Pancreas (tissue), 10 donors: ENCODE data around the gene SNRNP48. TPM values are rescaled to one million over a fixed set of nuclear protein-coding genes. Genes with fewer than 3 reads are reported as not detected.

ENCODE experiments used
- ATAC-seq, 4 donors: fragments of 200-7000 bp; cut with Tn5 transposase; one replicate each; pipeline versions ENCODE4 v1.8.0 to v1.9.1; 2020; ENCODE audit warnings: mild to moderate bottlenecking in 4 of 4, moderate library complexity in 4 of 4
- DNase-seq, 6 donors: peaks; one replicate each; pipeline ENCODE4 v3.0.0-alpha.2; 2020
- FAIRE-seq: peaks from 2 replicates; lab custom pipeline; 2012; peaks lifted over from hg19 to GRCh38; lab: Jason Lieb, UNC
- H3K27ac ChIP-seq, 4 donors: fragments of 200-600 bp; sonication (generic); 1 replicate in 3 of 4; 2 replicates in 1 of 4; pipeline versions ENCODE4 v1.5.0 to v1.8.0; 2020
- H3K27me3 ChIP-seq, 4 donors: fragments of 200-600 bp; one replicate each; pipeline ENCODE4 v1.8.0; 2021
- H3K36me3 ChIP-seq, 3 donors: fragments of 200-600 bp; sonication (generic) in 1 of 3; one replicate each; pipeline versions ENCODE4 v1.5.0 to v1.8.0; 2020 to 2021
- H3K4me1 ChIP-seq, 3 donors: fragments of 200-600 bp; one replicate each; pipeline ENCODE4 v1.8.0; 2021
- H3K4me3 ChIP-seq, 4 donors: fragments of 200-600 bp; sonication (generic) in 2 of 4; one replicate each; pipeline versions ENCODE4 v1.5.0 to v1.8.0; 2020 to 2021
- H3K9me3 ChIP-seq, 4 donors: fragments of 200-600 bp; one replicate each; pipeline ENCODE4 v1.8.0; 2021
- CTCF ChIP-seq, 4 donors: fragments of 200-600 bp; sonication (generic) in 3 of 4; IDR thresholded peaks; one replicate each; pipeline versions ENCODE4 v1.5.0 to v1.8.0; 2021; ENCODE audit warnings: antibody characterized with exemption in 4 of 4
- WGBS, 2 donors: extraction: QIAGEN DNeasy Blood & Tissue Kit; methylation state at CpG; one replicate each; pipeline ENCODE4 v1.1.7; 2013; 5-methylcytosine and 5-hydroxymethylcytosine counted together
- intact Hi-C, 3 donors: fragments of 100-400 bp; cut with DNase I; formaldehyde crosslinking; loops; one replicate each; pipeline versions ENCODE4 v1.11.1 to v1.14.2; 2022
- polyA plus RNA-seq, 2 donors: library from polyadenylated mRNA; stranded (reverse); fragments of 200-250 nt; gene quantifications; one replicate each; pipeline ENCODE4 v1.2.3, GENCODE V29; 2013
- total RNA-seq, 6 donors: library from RNA; stranded (reverse); fragmentation: NEBNext Ultra II Directional in 4 of 6; extraction: Animal tissue kit (Norgen Biotek cat#: 25700) in 4 of 6; gene quantifications; one replicate each; pipeline versions ENCODE4 v1.2.1 to v1.2.4, GENCODE V29; 2021 to 2023
- donor health status: healthy with polysubstance abuse.
- donor health status: DM: no; HTN: no; CAD: no; lungs with moderate emphysema.
- donor health status: DM: no; HTN: no; CAD: no.
- donor health status: control.
- donor health status: control.
- donor health status: Bipolar disorder and iron deficiency.
- donor health status: DM: yes; HTN: yes; CAD: no.
- donor health status: DM: no; HTN: no; CAD: no.
- donor health status: DM: no; HTN: no; CAD: no.
- donor health status: DM: yes; HTN: yes; CAD: no.

SNRNP48 gene
- total and polyA plus RNA-seq, 8 donors: 3.2 to 8.1 (median 4.8) TPM

GRCh38 chr6:7639427-7639826 is 49.4 kb downstream of the SNRNP48 start:
- H3K4me1 ChIP-seq: no peaks in the 10 kb centered on the region
- H3K36me3 ChIP-seq: no peaks in the 10 kb centered on the region
- FAIRE-seq: no peak
- no peaks in the 10 kb centered on the region for H3K27me3 ChIP-seq
- H3K27ac ChIP-seq: no peak overlapping the region
- WGBS, 2 donors: 95 to 96% methylated on average over 3 of the region's 3 CpGs
- TF ChIP-seq CTCF (IDR thresholded peaks at IDR 0.05): no peak
- intact Hi-C loops: no loop called here
- DNase-seq: no peak
- no peaks in the 10 kb centered on the region for H3K9me3 ChIP-seq
- H3K4me3 ChIP-seq: no peak overlapping the region
- ATAC-seq: no peak

DNA sequence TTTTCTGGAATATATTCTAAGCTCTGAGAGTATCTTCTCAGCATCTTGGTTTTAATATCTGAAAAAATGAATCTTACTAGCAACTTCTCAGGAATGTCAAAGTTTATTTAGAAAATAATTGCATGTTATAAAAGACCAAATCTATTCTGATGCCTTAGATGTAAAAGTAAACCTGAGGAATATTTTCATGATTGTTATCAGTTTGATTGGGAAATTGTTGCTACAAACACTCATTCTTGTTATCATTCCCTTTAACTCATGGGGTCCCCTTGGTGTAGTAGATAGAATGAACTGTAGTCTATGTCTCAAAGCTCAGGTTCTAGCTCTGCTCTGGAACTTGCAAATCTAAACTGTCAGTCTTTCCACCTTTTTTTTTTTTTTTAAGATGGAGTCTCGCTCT is 50.0 kb downstream of the SNRNP48 start:
- Histone ChIP-seq H3K36me3 (no peaks in the 10 kb centered on the region), H3K27ac (no peak overlapping the region), H3K27me3 (no peaks in the 10 kb centered on the region), H3K9me3 (no peaks in the 10 kb centered on the region), H3K4me1 (no peaks in the 10 kb centered on the region), H3K4me3 (no peak overlapping the region)
- FAIRE-seq (no peak), DNase-seq (no peak), ATAC-seq (no peak)
- intact Hi-C loops: no loop called here
- TF ChIP-seq CTCF (IDR thresholded peaks at IDR 0.05): no peak
- WGBS, 2 donors: 92% methylated on average over 1 of the region's 1 CpG; no CpG with 5 or more reads in 1 of the 2 donors

GRCh38 chr6:7640607-7641577 is 50.9 kb downstream of the SNRNP48 start:
- no peak for DNase-seq
- Histone ChIP-seq H3K36me3 (no peaks in the 10 kb centered on the region), H3K4me1 (no peaks in the 10 kb centered on the region), H3K27ac (no peak overlapping the region), H3K27me3 (no peaks in the 10 kb centered on the region), H3K9me3 (no peaks in the 10 kb centered on the region), H3K4me3 (no peak overlapping the region)
- TF ChIP-seq CTCF (IDR thresholded peaks at IDR 0.05): no peak
- FAIRE-seq: no peak
- WGBS, 2 donors: 73 to 80% methylated on average over 12 of the region's 12 CpGs
- intact Hi-C loops: no loop called here
- no peak for ATAC-seq

DNA sequence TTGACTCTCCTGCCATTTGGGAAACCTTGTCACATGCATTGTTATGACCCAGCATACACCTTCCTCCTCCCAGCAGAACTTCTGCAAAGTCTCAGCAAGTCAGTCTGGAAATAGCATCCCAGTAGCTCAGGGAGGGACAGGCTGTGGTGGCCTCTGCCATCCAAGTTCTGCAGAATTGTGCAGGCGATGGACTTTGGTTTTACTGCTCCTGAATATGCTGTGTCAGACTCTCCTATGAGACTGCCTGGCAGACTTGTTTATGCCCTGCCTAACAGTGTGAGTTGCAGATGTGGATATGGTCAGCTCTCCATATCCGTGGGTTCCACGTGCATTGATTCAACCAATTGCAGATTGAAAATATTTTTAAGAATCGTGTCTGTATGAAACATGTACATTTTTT is 52.8 kb downstream of the SNRNP48 start:
- no peak for TF ChIP-seq CTCF (IDR thresholded peaks at IDR 0.05)
- 72 to 85% methylated on average over 4 of the region's 4 CpGs for WGBS, 2 donors
- intact Hi-C loops: no loop called here

DNA sequence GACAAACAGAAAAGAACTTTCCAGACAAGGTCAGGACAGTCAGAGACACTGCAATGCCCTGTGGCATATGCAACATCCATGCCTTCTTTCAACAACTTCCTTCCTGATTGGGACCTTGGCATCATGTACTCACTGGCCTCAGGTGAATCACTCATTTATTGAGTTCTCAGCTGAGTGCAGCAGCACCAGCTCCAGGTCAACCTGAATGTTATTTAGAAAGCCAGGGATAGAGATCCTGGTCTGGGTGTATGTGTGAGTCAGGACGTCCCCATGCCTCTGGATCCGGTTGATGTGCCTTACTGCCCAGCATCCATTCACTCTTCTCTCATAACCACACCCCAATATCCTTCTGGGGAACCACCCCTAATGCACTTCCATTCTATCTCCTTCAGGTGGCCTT is 54.4 kb downstream of the SNRNP48 start:
- H3K4me1 ChIP-seq: no peaks in the 10 kb centered on the region
- H3K27ac ChIP-seq: no peak overlapping the region
- no peaks in the 10 kb centered on the region for H3K36me3 ChIP-seq
- TF ChIP-seq CTCF (IDR thresholded peaks at IDR 0.05): no peak
- FAIRE-seq (no peak), ATAC-seq (no peak), DNase-seq (no peak)
- 91 to 94% methylated on average over 2 of the region's 2 CpGs for WGBS, 2 donors
- H3K4me3 ChIP-seq: no peak overlapping the region
- H3K9me3 ChIP-seq: no peaks in the 10 kb centered on the region
- no peaks in the 10 kb centered on the region for H3K27me3 ChIP-seq
- intact Hi-C loops: no loop called here

More for the DNA sequence above, 52.8 kb downstream of the SNRNP48 start:
- ATAC-seq: no peak
- Histone ChIP-seq H3K9me3 (no peaks in the 10 kb centered on the region), H3K4me3 (no peak overlapping the region), H3K27me3 (no peaks in the 10 kb centered on the region), H3K36me3 (no peaks in the 10 kb centered on the region), H3K4me1 (no peaks in the 10 kb centered on the region), H3K27ac (no peak overlapping the region)
- DNase-seq: no peak
- FAIRE-seq: no peak
